ENCODE data around the gene LYSET. TPM values are rescaled to one million over a fixed set of nuclear protein-coding genes. Genes with fewer than 3 reads are reported as not detected.

LYSET gene
- polyA plus RNA-seq, 1 of the 3 experiments (the other 2 are of a cell fraction) = 17.7 TPM

DNA sequence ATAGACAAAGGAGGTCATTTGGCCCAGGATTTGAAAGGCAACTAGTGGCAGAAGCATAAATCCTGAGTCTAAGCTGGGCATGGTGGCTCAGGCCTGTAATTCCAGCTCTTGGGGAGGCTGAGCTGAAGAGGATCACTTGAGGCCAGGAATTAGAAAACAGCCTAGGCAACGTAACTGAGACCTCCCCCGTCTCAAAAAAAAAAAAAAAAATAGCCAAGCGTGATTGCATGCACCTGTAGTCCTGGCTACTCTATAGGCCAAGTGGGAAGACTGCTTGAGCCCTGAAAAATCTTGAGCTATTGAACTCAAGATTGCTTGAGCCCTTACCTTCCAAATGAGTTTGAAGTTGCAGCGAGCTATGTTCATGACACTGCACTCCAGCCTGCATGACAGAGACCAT is 13.9 kb downstream of the LYSET start (continued):
- TF ChIP-seq, protein P1, sequence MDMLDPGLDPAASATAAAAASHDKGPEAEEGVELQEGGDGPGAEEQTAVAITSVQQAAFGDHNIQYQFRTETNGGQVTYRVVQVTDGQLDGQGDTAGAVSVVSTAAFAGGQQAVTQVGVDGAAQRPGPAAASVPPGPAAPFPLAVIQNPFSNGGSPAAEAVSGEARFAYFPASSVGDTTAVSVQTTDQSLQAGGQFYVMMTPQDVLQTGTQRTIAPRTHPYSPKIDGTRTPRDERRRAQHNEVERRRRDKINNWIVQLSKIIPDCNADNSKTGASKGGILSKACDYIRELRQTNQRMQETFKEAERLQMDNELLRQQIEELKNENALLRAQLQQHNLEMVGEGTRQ (IDR thresholded peaks at IDR 0.05; ENCODE audit: borderline replicate concordance, low read depth, low read length) = no peak
- TF ChIP-seq PBX3 (IDR thresholded peaks at IDR 0.05) (no peak), EZH2phosphoT487 (IDR thresholded peaks at IDR 0.05; ENCODE audit: borderline replicate concordance, low read depth) (no peak)

DNA sequence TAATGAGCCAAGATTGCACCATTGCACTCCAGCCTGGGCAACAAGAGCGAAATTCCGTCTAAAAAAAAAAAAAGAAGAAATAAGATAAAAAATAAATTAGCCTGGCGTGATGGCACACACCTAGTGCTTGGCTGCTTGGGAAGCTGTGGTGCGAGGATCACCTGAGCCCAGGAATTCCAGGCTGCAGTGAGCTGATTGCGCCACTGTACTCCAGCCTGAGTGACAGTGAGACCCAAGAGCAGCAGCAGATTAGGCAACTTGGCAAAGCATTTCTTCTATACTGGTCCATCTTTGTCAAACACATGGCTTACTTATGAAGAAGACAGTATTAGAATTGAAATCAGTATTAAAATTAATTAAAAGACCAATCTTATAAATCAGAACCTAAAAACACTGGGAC is 15.4 kb downstream of the LYSET start:
- Histone ChIP-seq H3K79me2 (ENCODE audit: insufficient read depth) (peaks cover 28% of the 10 kb centered on the region), H2AFZ (ENCODE audit: low read depth) (no peak overlapping the region), H3K4me1 (ENCODE audit: control insufficient read depth in 1 of 2, insufficient read depth in 2 of 2, low read depth in 1 of 2, low read length in 1 of 2) (no peaks in the 10 kb centered on the region), H3F3A (replicated peaks; ENCODE audit: insufficient read depth) (peaks cover 11% of the 10 kb centered on the region), H4K20me1 (ENCODE audit: insufficient read depth) (no peaks in the 10 kb centered on the region), H3K9me3 (no peaks in the 10 kb centered on the region), H3K4me3 (ENCODE audit: low read depth in 2 of 2, low read length in 1 of 2) (no peak overlapping the region), H3K27ac (ENCODE audit: low read depth in 2 of 2, low read length in 1 of 2) (no peak overlapping the region), H3K9me2 (no peaks in the 10 kb centered on the region), H3K36me3 (replicated peaks in 1 of 2; ENCODE audit: control insufficient read depth in 1 of 2, insufficient read depth in 2 of 2, low read length in 1 of 2) (peaks cover 2 to 9% of the 10 kb centered on the region in 2 experiments), H3K4me2 (no peak overlapping the region), H3K27me3 (ENCODE audit: insufficient read depth) (no peaks in the 10 kb centered on the region), H3K9ac (no peak overlapping the region)
- POLR2A ChIA-PET = no interaction called here
- WGBS (ENCODE audit: low lambda C conversion rate) = 96% methylated on average over 5 of the region's 5 CpGs
- CTCF ChIA-PET = no interaction called here
- TF ChIP-seq RXRA (IDR thresholded peaks at IDR 0.05; ENCODE audit: borderline replicate concordance, low read depth) (no peak), SIN3A (IDR thresholded peaks at IDR 0.05; ENCODE audit: borderline replicate concordance, low read depth, low read length) (no peak), TCF12 (IDR thresholded peaks at IDR 0.05) (no peak), ZBTB33 (IDR thresholded peaks at IDR 0.05; ENCODE audit: borderline replicate concordance, low read depth) (no peak), FOXM1 (IDR thresholded peaks at IDR 0.05; ENCODE audit: low read depth) (no peak), NFIC (IDR thresholded peaks at IDR 0.05; ENCODE audit: borderline replicate concordance) (no peak)
- TF ChIP-seq, protein P2, sequence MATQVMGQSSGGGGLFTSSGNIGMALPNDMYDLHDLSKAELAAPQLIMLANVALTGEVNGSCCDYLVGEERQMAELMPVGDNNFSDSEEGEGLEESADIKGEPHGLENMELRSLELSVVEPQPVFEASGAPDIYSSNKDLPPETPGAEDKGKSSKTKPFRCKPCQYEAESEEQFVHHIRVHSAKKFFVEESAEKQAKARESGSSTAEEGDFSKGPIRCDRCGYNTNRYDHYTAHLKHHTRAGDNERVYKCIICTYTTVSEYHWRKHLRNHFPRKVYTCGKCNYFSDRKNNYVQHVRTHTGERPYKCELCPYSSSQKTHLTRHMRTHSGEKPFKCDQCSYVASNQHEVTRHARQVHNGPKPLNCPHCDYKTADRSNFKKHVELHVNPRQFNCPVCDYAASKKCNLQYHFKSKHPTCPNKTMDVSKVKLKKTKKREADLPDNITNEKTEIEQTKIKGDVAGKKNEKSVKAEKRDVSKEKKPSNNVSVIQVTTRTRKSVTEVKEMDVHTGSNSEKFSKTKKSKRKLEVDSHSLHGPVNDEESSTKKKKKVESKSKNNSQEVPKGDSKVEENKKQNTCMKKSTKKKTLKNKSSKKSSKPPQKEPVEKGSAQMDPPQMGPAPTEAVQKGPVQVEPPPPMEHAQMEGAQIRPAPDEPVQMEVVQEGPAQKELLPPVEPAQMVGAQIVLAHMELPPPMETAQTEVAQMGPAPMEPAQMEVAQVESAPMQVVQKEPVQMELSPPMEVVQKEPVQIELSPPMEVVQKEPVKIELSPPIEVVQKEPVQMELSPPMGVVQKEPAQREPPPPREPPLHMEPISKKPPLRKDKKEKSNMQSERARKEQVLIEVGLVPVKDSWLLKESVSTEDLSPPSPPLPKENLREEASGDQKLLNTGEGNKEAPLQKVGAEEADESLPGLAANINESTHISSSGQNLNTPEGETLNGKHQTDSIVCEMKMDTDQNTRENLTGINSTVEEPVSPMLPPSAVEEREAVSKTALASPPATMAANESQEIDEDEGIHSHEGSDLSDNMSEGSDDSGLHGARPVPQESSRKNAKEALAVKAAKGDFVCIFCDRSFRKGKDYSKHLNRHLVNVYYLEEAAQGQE (IDR thresholded peaks at IDR 0.05; ENCODE audit: low read depth, low read length) = no peak
- no peak for DNase-seq
